MM.1S (cell line): Measurements from ENCODE around the gene MOB2.

Source experiments
- DNase-seq: peaks from one replicate; pipeline ENCODE4 v3.0.0-alpha.2; 2015
- H2AFZ ChIP-seq: fragments of 300-600 bp; sonication (generic); 2 replicates; pipeline ENCODE4 v1.6.0; 2016; ENCODE audit warnings: antibody characterized with exemption, low read length
- H3F3A ChIP-seq: fragments of 300-600 bp; sonication (generic); 2 replicates; pipeline ENCODE4 v1.6.1; 2016; ENCODE audit warnings: mild to moderate bottlenecking, antibody characterized with exemption, low read length, moderate library complexity, mixed read lengths; ENCODE audit not compliant: insufficient read depth
- H3K27ac ChIP-seq: fragments of 300-600 bp; sonication (generic); 2 replicates; pipeline ENCODE4 v1.5.1; 2016; ENCODE audit warnings: mild to moderate bottlenecking, low read length
- H3K27me3 ChIP-seq: fragments of 300-600 bp; sonication (generic); replicated peaks from 2 replicates; pipeline ENCODE4 v1.6.0; 2016; ENCODE audit warnings: low read length; ENCODE audit not compliant: insufficient read depth
- H3K36me3 ChIP-seq: fragments of 300-600 bp; sonication (generic); replicated peaks from 2 replicates; pipeline ENCODE4 v1.6.1; 2016; ENCODE audit warnings: mild to moderate bottlenecking, low read length, mixed read lengths; ENCODE audit not compliant: insufficient read depth
- H3K4me1 ChIP-seq: fragments of 300-600 bp; sonication (generic); 2 replicates; pipeline ENCODE4 v1.6.1; 2016; ENCODE audit warnings: low read length, mixed read lengths
- H3K4me2 ChIP-seq: fragments of 300-600 bp; sonication (generic); 2 replicates; pipeline ENCODE4 v1.6.0; 2016; ENCODE audit warnings: low read depth, low read length
- H3K4me3 ChIP-seq: fragments of 300-600 bp; sonication (generic); 2 replicates; pipeline ENCODE4 v1.5.1; 2016; ENCODE audit warnings: low read length, mixed read lengths
- H3K79me2 ChIP-seq: fragments of 300-600 bp; sonication (generic); 2 replicates; pipeline ENCODE4 v1.6.1; 2016; ENCODE audit warnings: mixed run types, low read length, mixed read lengths
- H3K9ac ChIP-seq: fragments of 300-600 bp; sonication (generic); 2 replicates; pipeline ENCODE4 v1.6.1; 2016; ENCODE audit warnings: low read length, mixed read lengths
- H3K9me2 ChIP-seq: fragments of 300-600 bp; sonication (generic); replicated peaks from 2 replicates; pipeline ENCODE4 v1.6.1; 2016; ENCODE audit warnings: mild to moderate bottlenecking, low read length, mixed read lengths; ENCODE audit not compliant: insufficient read depth
- H3K9me3 ChIP-seq: fragments of 300-600 bp; sonication (generic); replicated peaks from 2 replicates; pipeline ENCODE4 v1.6.1; 2016; ENCODE audit warnings: mild to moderate bottlenecking, low read length, mixed read lengths; ENCODE audit not compliant: insufficient read depth
- H4K20me1 ChIP-seq: fragments of 300-600 bp; sonication (generic); 2 replicates; pipeline ENCODE4 v1.6.1; 2016; ENCODE audit warnings: mild to moderate bottlenecking, low read length, moderate library complexity, mixed read lengths; ENCODE audit not compliant: insufficient read depth
- EZH2 ChIP-seq: fragments of 300-600 bp; sonication (generic); optimal IDR thresholded peaks from 2 replicates; pipeline ENCODE3; 2017; ENCODE audit warnings: low read depth, mild to moderate bottlenecking, antibody characterized with exemption, low read length, mixed read lengths
- EZH2phosphoT487 ChIP-seq: fragments of 300-600 bp; sonication (generic); IDR thresholded peaks from 2 replicates; pipeline ENCODE4 v1.6.1; 2018; ENCODE audit warnings: antibody characterized with exemption, low read length
- TF ChIP-seq, protein P1 (sequence below): fragments of 300-600 bp; sonication (generic); IDR thresholded peaks from 2 replicates; pipeline ENCODE4 v1.5.1; 2016; ENCODE audit warnings: antibody characterized with exemption, low read length, mixed read lengths

Gene MOB2

DNA sequence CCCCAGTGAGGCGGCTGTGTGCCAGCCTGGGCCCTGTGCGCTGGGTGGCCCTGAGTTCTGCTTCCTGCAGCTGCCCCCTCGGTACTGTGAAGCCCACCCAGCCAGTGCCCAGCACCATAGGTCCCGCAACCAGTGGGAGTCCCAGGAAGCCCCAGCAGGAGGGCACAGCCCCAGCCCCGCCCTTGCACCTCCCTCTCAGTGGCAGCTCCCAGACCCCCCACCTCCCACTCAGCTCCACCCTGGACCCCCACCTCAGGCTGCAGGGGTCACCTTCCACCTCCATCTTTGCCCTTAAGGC is 30.9 kb downstream of the MOB2 start:
- no peak for TF ChIP-seq EZH2
- TF ChIP-seq, protein P1, sequence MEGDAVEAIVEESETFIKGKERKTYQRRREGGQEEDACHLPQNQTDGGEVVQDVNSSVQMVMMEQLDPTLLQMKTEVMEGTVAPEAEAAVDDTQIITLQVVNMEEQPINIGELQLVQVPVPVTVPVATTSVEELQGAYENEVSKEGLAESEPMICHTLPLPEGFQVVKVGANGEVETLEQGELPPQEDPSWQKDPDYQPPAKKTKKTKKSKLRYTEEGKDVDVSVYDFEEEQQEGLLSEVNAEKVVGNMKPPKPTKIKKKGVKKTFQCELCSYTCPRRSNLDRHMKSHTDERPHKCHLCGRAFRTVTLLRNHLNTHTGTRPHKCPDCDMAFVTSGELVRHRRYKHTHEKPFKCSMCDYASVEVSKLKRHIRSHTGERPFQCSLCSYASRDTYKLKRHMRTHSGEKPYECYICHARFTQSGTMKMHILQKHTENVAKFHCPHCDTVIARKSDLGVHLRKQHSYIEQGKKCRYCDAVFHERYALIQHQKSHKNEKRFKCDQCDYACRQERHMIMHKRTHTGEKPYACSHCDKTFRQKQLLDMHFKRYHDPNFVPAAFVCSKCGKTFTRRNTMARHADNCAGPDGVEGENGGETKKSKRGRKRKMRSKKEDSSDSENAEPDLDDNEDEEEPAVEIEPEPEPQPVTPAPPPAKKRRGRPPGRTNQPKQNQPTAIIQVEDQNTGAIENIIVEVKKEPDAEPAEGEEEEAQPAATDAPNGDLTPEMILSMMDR = no peak
- TF ChIP-seq EZH2phosphoT487 = no peak
- no peaks in the 10 kb centered on the region for H3K79me2 ChIP-seq
- H2AFZ ChIP-seq = no peak overlapping the region
- H3K36me3 ChIP-seq = no peaks in the 10 kb centered on the region
- peaks cover 32% of the 10 kb centered on the region for H3K27me3 ChIP-seq
- H3F3A ChIP-seq = no peaks in the 10 kb centered on the region
- no peaks in the 10 kb centered on the region for H3K9me2 ChIP-seq
- no peak for DNase-seq
- H3K9me3 ChIP-seq = no peaks in the 10 kb centered on the region
- no peak overlapping the region for H3K9ac ChIP-seq
- H3K4me1 ChIP-seq = no peaks in the 10 kb centered on the region
- no peaks in the 10 kb centered on the region for H4K20me1 ChIP-seq
- H3K4me3 ChIP-seq = no peak overlapping the region
- no peak overlapping the region for H3K27ac ChIP-seq
- no peak overlapping the region for H3K4me2 ChIP-seq

DNA sequence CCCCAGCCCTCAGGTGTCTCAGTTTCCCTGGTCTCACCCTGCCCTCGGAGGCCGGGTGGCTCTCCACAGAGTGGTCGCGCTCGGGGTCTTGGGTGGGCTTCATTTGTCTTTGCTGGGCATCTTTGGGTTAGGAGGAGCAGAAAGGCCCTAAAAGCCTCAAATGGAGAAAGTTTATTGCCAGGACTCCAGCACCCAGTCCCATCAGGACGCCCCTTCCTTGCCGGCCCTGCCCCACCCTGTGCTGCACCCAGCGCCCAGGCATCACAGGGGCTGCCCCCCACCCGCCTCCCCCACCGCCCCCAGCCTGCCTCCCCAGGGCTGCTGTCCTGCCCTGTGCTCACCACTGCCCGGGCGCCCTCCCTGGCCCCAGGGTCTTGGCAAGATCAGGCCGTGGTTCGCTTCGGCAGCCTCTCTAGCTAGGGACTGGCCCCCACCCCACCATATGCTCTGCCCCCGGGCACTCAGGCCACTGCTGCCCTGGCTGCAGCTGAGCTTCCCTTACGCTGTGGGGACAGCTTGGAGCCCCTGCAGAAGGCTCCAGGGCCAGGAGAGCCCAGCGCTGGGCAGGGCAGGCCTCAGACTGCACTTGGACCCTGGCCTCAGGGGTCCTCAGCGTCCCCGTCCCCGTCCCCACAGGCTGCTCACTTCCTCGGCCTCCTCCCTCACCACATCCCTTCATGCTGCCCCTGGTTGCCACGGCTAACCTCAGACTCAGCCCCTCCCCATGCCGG is 31.4 kb downstream of the MOB2 start:
- Histone ChIP-seq H3K4me3 (no peak overlapping the region), H3K36me3 (no peaks in the 10 kb centered on the region), H3K4me1 (no peaks in the 10 kb centered on the region), H3K79me2 (no peaks in the 10 kb centered on the region), H3K4me2 (no peak overlapping the region), H3K9me2 (no peaks in the 10 kb centered on the region), H4K20me1 (no peaks in the 10 kb centered on the region), H3K27ac (no peak overlapping the region), H2AFZ (no peak overlapping the region), H3K27me3 (peaks cover 37% of the 10 kb centered on the region), H3K9me3 (no peaks in the 10 kb centered on the region), H3K9ac (no peak overlapping the region), H3F3A (no peaks in the 10 kb centered on the region)
- TF ChIP-seq, protein P1 = no peak
- TF ChIP-seq EZH2 = no peak
- TF ChIP-seq EZH2phosphoT487 = no peak
- no peak for DNase-seq

DNA sequence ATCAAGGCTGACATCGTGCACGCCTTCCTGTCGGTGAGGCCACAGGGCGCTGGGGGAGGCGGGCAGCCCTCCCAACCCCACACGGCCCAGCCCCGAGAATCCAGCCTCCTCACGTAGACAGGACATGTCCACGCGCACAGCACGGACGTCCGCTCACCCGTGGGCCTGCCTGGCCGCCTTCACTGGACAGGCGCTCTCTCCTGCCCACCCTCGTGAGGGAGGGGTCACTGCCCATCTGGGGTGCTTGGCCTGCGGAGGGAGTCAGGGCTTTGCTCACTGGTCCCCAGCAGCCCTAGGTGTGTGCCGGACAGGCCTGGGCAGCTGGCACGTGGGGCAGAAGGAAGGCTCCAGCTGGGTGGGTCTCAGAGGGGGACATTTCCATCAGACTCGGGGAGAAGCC is 32.0 kb downstream of the MOB2 start:
- Histone ChIP-seq H4K20me1 (no peaks in the 10 kb centered on the region), H3F3A (no peaks in the 10 kb centered on the region), H3K9me2 (no peaks in the 10 kb centered on the region), H3K9me3 (no peaks in the 10 kb centered on the region), H3K4me2 (no peak overlapping the region), H3K9ac (no peak overlapping the region), H3K36me3 (no peaks in the 10 kb centered on the region), H3K4me3 (no peak overlapping the region), H3K27me3 (peaks cover 41% of the 10 kb centered on the region), H3K4me1 (no peaks in the 10 kb centered on the region), H3K27ac (no peak overlapping the region), H3K79me2 (no peaks in the 10 kb centered on the region), H2AFZ (no peak overlapping the region)
- TF ChIP-seq, protein P1 = no peak
- no peak for TF ChIP-seq EZH2
- TF ChIP-seq EZH2phosphoT487 = no peak
- DNase-seq = no peak
